Neural cell (in vitro differentiated cells): ENCODE data around the gene ENO1. TPM values are rescaled to one million over a fixed set of nuclear protein-coding genes. Genes with fewer than 3 reads are reported as not detected.

Experiments used
- H2AFZ ChIP-seq: fragments of 200-600, 300-800 bp; sonication (generic), shearing (Covaris generic); 2 replicates; pipeline ENCODE4 v1.6.0; 2014; ENCODE audit warnings: low read depth, mild to moderate bottlenecking, antibody characterized with exemption, low read length, moderate library complexity
- H3F3A ChIP-seq: fragments of 200-600 bp; shearing (Covaris generic); 2 replicates; pipeline ENCODE4 v1.6.1; 2016; ENCODE audit warnings: mild to moderate bottlenecking, moderate library complexity, mixed read lengths, antibody characterized with exemption, low read length; ENCODE audit not compliant: insufficient read depth, poor library complexity, severe bottlenecking
- H3K27ac ChIP-seq: fragments of 200-600, 300-800 bp; sonication (generic), shearing (Covaris generic); 2 replicates; pipeline ENCODE4 v1.5.1; 2014; ENCODE audit warnings: mild to moderate bottlenecking, low read length, moderate library complexity
- H3K27me3 ChIP-seq: fragments of 300-800, 200-600 bp; sonication (generic), shearing (Covaris generic); 2 replicates; pipeline ENCODE4 v1.6.0; 2014; ENCODE audit warnings: mild to moderate bottlenecking, low read depth, low read length, moderate library complexity; ENCODE audit not compliant: insufficient read depth
- H3K36me3 ChIP-seq: fragments of 300-800, 200-600 bp; sonication (generic), shearing (Covaris generic); 2 replicates; pipeline ENCODE4 v1.5.1; 2014; ENCODE audit warnings: mild to moderate bottlenecking, antibody characterized with exemption, low read length, moderate library complexity; ENCODE audit not compliant: insufficient read depth
- H3K4me2 ChIP-seq: fragments of 300-800, 200-600 bp; sonication (generic), shearing (Covaris generic); 2 replicates; pipeline ENCODE4 v1.6.0; 2014; ENCODE audit warnings: mild to moderate bottlenecking, low read length
- H3K4me3 ChIP-seq: fragments of 300-800, 200-600 bp; sonication (generic), shearing (Covaris generic); 2 replicates; pipeline ENCODE4 v1.5.1; 2014; ENCODE audit warnings: mild to moderate bottlenecking, low read length, moderate library complexity
- H3K79me2 ChIP-seq: fragments of 200-600 bp; shearing (Covaris generic); replicated peaks from 2 replicates; pipeline ENCODE4 v1.6.0; 2014; ENCODE audit warnings: mild to moderate bottlenecking, low read length, moderate library complexity; ENCODE audit not compliant: insufficient read depth
- H3K9ac ChIP-seq: fragments of 300-800, 200-600 bp; sonication (generic), shearing (Covaris generic); 2 replicates; pipeline ENCODE4 v1.6.1; 2016; ENCODE audit warnings: mild to moderate bottlenecking, low read length, mixed read lengths
- H3K9me2 ChIP-seq: fragments of 200-600 bp; shearing (Covaris generic); 2 replicates; pipeline ENCODE4 v1.6.1; 2016; ENCODE audit warnings: mild to moderate bottlenecking, low read length, mixed read lengths; ENCODE audit not compliant: insufficient read depth
- H3K9me3 ChIP-seq: fragments of 200-600, 300-800 bp; sonication (generic), shearing (Covaris generic); 2 replicates; pipeline ENCODE4 v1.6.1; 2016; ENCODE audit warnings: mild to moderate bottlenecking, mixed run types, low read length, moderate library complexity, mixed read lengths
- H4K20me1 ChIP-seq: fragments of 200-600 bp; shearing (Covaris generic); 2 replicates; pipeline ENCODE4 v1.6.1; 2016; ENCODE audit warnings: mild to moderate bottlenecking, mixed run types; ENCODE audit not compliant: insufficient read depth
- CTCF ChIP-seq: fragments of 450-650 bp; IDR thresholded peaks from 2 replicates; pipeline ENCODE4 v1.5.1; 2014; ENCODE audit warnings: antibody characterized with exemption, mild to moderate bottlenecking, moderate library complexity; ENCODE audit not compliant: poor library complexity, severe bottlenecking
- EP300 ChIP-seq: fragments of 450-650 bp; conservative IDR thresholded peaks from 2 replicates; pipeline ENCODE4 v1.6.1; 2014; ENCODE audit warnings: antibody characterized with exemption, mild to moderate bottlenecking, moderate library complexity; ENCODE audit not compliant: poor library complexity, severe bottlenecking
- EZH2 ChIP-seq: fragments of 200-600, 300-800 bp; shearing (Covaris generic), sonication (generic); IDR thresholded peaks from 2 replicates; pipeline ENCODE4 v1.6.1; 2014; ENCODE audit warnings: antibody characterized with exemption, low read length, borderline replicate concordance, mild to moderate bottlenecking; ENCODE audit not compliant: insufficient read depth, poor library complexity, severe bottlenecking
- MXI1 ChIP-seq: fragments of 450-650 bp; conservative IDR thresholded peaks from 2 replicates; pipeline ENCODE4 v1.6.1; 2014; ENCODE audit warnings: antibody characterized with exemption, mild to moderate bottlenecking; ENCODE audit not compliant: poor library complexity, severe bottlenecking
- POLR2AphosphoS5 ChIP-seq: IDR thresholded peaks from 2 replicates; pipeline ENCODE4 v1.6.1; 2012
- RAD21 ChIP-seq: fragments of 450-650 bp; conservative IDR thresholded peaks from 2 replicates; pipeline ENCODE4 v1.6.1; 2014; ENCODE audit warnings: antibody characterized with exemption, mild to moderate bottlenecking, moderate library complexity
- REST ChIP-seq: IDR thresholded peaks from 2 replicates; pipeline ENCODE4 v1.6.1; 2012; ENCODE audit warnings: borderline replicate concordance
- SMC3 ChIP-seq: fragments of 450-650 bp; conservative IDR thresholded peaks from 2 replicates; pipeline ENCODE4 v1.6.1; 2014; ENCODE audit warnings: antibody characterized with exemption, mild to moderate bottlenecking, moderate library complexity; ENCODE audit not compliant: poor library complexity
- TAF1 ChIP-seq: IDR thresholded peaks from 2 replicates; pipeline ENCODE4 v1.6.1; 2012; ENCODE audit warnings: low read depth
- polyA plus RNA-seq: library from polyadenylated mRNA; depleted of rRNA; stranded (reverse); fragments of >200 nt; gene quantifications from 2 replicates; pipeline ENCODE4 v1.2.3, GENCODE V29; 2014

ENO1 gene
- polyA plus RNA-seq, 1 donor from 2014 or later, result 199 TPM

GRCh38 chr1:8860738-8861516 lies 17.6 kb downstream of the ENO1 start:
- H3K9me2 ChIP-seq, result no peaks in the 10 kb centered on the region
- H3F3A ChIP-seq, result no peaks in the 10 kb centered on the region
- H4K20me1 ChIP-seq, result no peaks in the 10 kb centered on the region
- H3K27ac ChIP-seq, result no peak overlapping the region
- no peak overlapping the region for H3K4me2 ChIP-seq
- no peak overlapping the region for H2AFZ ChIP-seq
- no peak for TF ChIP-seq MXI1
- no peak for TF ChIP-seq POLR2AphosphoS5
- no peak for TF ChIP-seq CTCF
- TF ChIP-seq SMC3, result no peak
- no peak for TF ChIP-seq REST
- no peak for TF ChIP-seq EP300
- TF ChIP-seq RAD21, result no peak
- no peak for TF ChIP-seq EZH2
- TF ChIP-seq TAF1, result no peak
- no peaks in the 10 kb centered on the region for H3K79me2 ChIP-seq
- no peak overlapping the region for H3K4me3 ChIP-seq
- H3K9me3 ChIP-seq, result no peaks in the 10 kb centered on the region
- H3K36me3 ChIP-seq, result no peaks in the 10 kb centered on the region
- no peak overlapping the region for H3K9ac ChIP-seq
- H3K27me3 ChIP-seq, result no peaks in the 10 kb centered on the region

GRCh38 chr1:8858888-8859706 lies 19.4 kb downstream of the ENO1 start:
- Histone ChIP-seq H3K4me3 (no peak overlapping the region), H4K20me1 (no peaks in the 10 kb centered on the region), H3K9me2 (no peaks in the 10 kb centered on the region), H2AFZ (no peak overlapping the region), H3K9me3 (no peaks in the 10 kb centered on the region), H3K27me3 (no peaks in the 10 kb centered on the region), H3K9ac (no peak overlapping the region), H3F3A (no peaks in the 10 kb centered on the region), H3K27ac (no peak overlapping the region), H3K36me3 (no peaks in the 10 kb centered on the region), H3K79me2 (no peaks in the 10 kb centered on the region), H3K4me2 (no peak overlapping the region)
- TF ChIP-seq POLR2AphosphoS5 (no peak), RAD21 (peak; percentile 67), REST (no peak), SMC3 (peak; percentile 81), EZH2 (no peak), MXI1 (no peak), CTCF (peak; percentile 75), TAF1 (no peak), EP300 (no peak)
